BE2C (cell line): ENCODE measurements around the gene NFU1.
"Not testable (repeated sequence)": the region's sequence is repeated elsewhere in the genome, so short reads cannot be mapped to it uniquely, and the experiment has no call there.

Experiments
- DNase-seq: peaks from one replicate; pipeline ENCODE4 v3.0.0-alpha.2; 2020
- H3K27me3 ChIP-seq: fragments of 250-450 bp; sonication (Bioruptor Pico); 2 replicates; pipeline ENCODE4 v1.5.1; 2020; ENCODE audit warnings: mild to moderate bottlenecking
- H3K36me3 ChIP-seq: fragments of 250-450 bp; sonication (Bioruptor Pico); 2 replicates; pipeline ENCODE4 v1.5.1; 2020; ENCODE audit warnings: mild to moderate bottlenecking
- H3K4me1 ChIP-seq: fragments of 250-450 bp; sonication (Bioruptor Pico); 2 replicates; pipeline ENCODE4 v1.5.1; 2020
- H3K4me3 ChIP-seq: 2 replicates; pipeline ENCODE4 v1.5.1; 2011; ENCODE audit warnings: low read depth, low read length
- H3K9me3 ChIP-seq: fragments of 250-450 bp; sonication (Bioruptor Pico); 2 replicates; pipeline ENCODE4 v1.5.1; 2020
- TF ChIP-seq, protein P1 (sequence below): IDR thresholded peaks from 2 replicates; pipeline ENCODE4 v1.5.1; 2012; ENCODE audit warnings: mild to moderate bottlenecking, low read depth, low read length

The NFU1 gene

DNA sequence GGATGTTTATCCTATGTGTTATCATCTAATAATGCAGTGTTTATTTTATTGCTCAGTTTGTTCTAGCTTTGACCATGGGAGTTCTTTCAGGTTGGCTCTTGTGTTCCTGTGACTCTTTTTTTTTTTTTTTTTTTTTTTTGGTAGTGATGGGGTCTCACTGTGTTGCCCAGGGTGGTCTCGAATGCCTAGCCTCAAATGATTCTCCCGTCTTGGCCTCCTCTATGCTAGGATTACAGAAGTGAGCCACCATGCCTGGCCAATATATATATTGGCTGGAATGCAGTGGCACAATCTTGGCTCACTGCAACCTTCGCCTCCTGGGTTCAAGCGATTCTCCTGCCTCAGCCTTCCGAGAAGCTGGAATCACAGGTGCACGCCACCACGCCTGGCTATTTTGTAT lies 18.9 kb upstream of the NFU1 start:
- no peaks in the 10 kb centered on the region for H3K27me3 ChIP-seq
- DNase-seq = no peak
- TF ChIP-seq, protein P1, sequence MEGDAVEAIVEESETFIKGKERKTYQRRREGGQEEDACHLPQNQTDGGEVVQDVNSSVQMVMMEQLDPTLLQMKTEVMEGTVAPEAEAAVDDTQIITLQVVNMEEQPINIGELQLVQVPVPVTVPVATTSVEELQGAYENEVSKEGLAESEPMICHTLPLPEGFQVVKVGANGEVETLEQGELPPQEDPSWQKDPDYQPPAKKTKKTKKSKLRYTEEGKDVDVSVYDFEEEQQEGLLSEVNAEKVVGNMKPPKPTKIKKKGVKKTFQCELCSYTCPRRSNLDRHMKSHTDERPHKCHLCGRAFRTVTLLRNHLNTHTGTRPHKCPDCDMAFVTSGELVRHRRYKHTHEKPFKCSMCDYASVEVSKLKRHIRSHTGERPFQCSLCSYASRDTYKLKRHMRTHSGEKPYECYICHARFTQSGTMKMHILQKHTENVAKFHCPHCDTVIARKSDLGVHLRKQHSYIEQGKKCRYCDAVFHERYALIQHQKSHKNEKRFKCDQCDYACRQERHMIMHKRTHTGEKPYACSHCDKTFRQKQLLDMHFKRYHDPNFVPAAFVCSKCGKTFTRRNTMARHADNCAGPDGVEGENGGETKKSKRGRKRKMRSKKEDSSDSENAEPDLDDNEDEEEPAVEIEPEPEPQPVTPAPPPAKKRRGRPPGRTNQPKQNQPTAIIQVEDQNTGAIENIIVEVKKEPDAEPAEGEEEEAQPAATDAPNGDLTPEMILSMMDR = no peak
- no peaks in the 10 kb centered on the region for H3K9me3 ChIP-seq
- H3K4me1 ChIP-seq = no peaks in the 10 kb centered on the region
- no peaks in the 10 kb centered on the region for H3K36me3 ChIP-seq
- H3K4me3 ChIP-seq = no peak overlapping the region

DNA sequence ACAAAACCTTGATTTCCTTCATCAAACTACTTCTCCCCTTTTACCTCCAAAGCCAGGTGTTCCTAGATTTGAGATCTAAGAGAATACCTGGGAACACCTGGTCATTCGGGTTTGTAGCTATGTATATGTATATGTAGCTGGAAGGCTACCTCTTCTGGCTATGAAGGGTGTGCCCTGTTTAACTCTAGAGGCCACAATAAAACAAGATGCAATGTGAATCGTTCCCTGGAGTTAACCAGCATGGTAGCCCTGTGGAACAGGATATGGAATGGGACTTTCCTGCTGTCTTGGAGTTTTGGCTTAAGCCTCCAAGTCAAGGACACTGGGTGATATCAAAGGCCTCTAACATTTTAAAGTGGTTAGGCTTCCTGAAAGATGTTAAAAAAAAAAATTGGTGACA lies 17.7 kb upstream of the NFU1 start:
- no peaks in the 10 kb centered on the region for H3K27me3 ChIP-seq
- H3K9me3 ChIP-seq = no peaks in the 10 kb centered on the region
- H3K4me3 ChIP-seq = no peak overlapping the region
- H3K36me3 ChIP-seq = no peaks in the 10 kb centered on the region
- TF ChIP-seq, protein P1 = no peak
- no peak for DNase-seq
- no peaks in the 10 kb centered on the region for H3K4me1 ChIP-seq

DNA sequence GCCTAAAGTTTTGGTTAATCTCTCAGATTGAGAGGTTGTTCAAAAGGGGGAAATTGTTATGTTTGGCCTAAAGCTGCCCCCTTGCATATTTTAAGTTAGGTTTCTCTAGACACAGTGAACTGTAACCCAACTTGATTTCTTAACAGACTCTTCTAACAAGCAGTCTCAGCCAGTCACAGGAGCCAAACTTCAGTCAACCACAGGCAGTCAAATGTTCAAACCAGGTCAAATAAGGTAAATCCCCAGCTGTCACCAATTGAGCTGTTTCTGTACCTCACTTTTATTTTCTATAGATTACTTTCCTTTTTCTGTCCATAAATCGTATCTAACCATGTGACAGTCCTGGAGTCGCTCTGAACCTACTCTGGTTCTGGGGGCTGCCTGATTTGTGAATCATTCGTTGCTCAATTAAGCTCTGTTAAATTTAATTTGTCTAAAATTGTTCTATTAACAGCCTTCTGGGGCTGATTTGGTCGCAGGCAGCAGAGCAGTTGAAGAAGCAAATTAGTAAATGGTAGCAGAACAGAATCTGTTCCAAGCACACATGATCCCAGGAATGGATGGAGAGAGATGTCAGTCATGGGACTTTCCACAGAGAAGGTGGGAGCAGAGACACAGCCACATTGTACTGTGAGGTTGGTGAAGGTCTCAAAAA lies 16.4 kb upstream of the NFU1 start:
- no peaks in the 10 kb centered on the region for H3K9me3 ChIP-seq
- DNase-seq = peak; percentile 8
- H3K27me3 ChIP-seq = no peaks in the 10 kb centered on the region
- TF ChIP-seq, protein P1 = no peak
- no peak overlapping the region for H3K4me3 ChIP-seq
- H3K4me1 ChIP-seq = no peaks in the 10 kb centered on the region
- no peaks in the 10 kb centered on the region for H3K36me3 ChIP-seq

DNA sequence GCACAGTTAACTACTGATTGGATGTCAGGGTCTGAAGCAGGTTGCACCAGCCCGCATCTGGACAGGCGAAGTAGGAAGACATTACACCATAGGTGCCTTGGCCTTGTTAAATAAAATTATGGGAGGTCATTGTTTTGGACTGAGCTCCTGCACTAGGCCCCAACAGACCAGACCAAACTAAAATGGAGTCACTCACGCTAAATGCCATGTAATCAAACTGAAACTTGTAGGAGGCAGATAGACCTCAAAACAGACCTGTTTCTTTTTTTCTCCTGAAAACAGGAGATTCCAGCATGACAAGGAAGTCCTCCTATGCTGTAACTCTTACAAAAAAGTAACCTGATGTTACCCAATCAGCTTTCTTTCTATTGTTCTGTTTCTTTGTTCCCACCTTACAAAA lies 15.5 kb upstream of the NFU1 start:
- no peak for DNase-seq
- no peaks in the 10 kb centered on the region for H3K27me3 ChIP-seq
- no peaks in the 10 kb centered on the region for H3K4me1 ChIP-seq
- H3K4me3 ChIP-seq = no peak overlapping the region
- H3K36me3 ChIP-seq = no peaks in the 10 kb centered on the region
- TF ChIP-seq, protein P1 = no peak
- H3K9me3 ChIP-seq = no peaks in the 10 kb centered on the region

DNA sequence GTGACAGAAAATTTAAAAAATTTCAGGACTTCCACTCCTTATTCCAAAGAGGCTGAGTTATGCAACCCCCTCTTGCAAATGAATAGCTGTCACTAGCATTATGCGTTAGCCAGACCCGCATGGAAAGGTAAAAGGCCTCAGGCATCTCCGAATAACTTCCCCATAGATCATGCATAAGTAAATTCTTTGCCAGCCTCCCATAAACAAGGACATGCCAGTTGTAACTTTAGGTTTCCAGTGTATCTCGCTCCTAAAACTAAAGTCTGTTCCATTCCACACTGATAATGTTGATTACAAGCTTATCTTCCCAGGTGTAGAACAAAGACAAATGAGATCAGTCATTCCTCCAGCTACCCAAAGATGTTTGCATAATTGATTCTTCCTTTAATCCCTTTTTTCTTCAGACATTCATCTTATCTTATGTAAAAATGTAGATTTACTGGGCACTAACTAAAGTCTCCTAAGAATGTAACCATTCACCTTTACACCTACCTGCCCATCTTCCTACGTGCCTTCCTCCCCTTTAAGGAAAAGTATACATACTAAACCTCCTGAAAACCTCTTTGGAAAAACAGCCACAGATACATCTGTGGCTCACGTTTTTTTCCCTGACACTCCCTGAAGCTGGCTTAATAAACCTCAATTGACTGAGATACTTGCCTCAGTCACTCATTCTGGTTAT lies 13.6 kb upstream of the NFU1 start:
- Histone ChIP-seq H3K4me1 (no peaks in the 10 kb centered on the region), H3K36me3 (no peaks in the 10 kb centered on the region), H3K4me3 (no peak overlapping the region), H3K9me3 (no peaks in the 10 kb centered on the region), H3K27me3 (no peaks in the 10 kb centered on the region)
- TF ChIP-seq, protein P1 = no peak
- DNase-seq = no peak

DNA sequence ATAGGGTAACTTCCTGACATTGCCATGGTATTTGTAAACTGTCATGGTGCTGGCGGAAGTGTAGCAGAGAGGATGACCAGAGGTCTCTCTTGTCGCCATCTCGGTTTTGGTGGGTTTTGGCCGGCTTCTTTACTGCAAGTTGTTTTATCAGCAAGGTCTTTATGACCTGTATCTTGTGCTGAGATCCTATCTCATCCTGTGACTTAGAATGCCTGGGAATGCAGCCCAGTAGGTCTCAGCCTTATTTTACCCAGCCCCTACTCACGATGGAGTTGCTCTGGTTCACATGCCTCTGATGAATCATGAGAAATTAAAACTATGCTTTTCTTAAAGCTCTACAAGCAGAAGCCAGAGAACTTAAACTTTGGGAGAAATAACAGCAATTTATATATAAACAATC lies 12.7 kb upstream of the NFU1 start:
- no peaks in the 10 kb centered on the region for H3K36me3 ChIP-seq
- TF ChIP-seq, protein P1 = no peak
- no peak overlapping the region for H3K4me3 ChIP-seq
- no peaks in the 10 kb centered on the region for H3K9me3 ChIP-seq
- no peaks in the 10 kb centered on the region for H3K4me1 ChIP-seq
- H3K27me3 ChIP-seq = no peaks in the 10 kb centered on the region
- no peak for DNase-seq

DNA sequence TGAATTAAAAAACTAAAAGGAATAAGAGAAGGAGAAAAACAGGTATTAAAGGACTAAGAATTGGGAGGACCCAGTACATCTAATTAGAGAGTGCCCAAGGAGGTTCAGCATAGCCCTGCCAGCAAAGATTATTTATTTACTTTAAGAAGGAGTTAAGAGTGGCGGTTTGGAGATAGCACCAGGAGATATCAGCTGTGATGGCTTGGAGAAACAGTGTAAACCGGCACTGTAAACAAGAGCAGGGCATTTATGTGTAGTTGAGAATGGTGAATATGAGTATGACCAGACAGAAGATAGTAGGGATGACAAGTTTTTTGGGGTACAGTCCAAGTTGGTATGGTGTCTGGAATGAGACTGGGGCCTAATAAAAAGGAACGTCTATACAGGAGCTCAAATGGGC lies 6.4 kb upstream of the NFU1 start:
- not testable (repeated sequence) for H3K27me3 ChIP-seq, H3K4me1 ChIP-seq, DNase-seq, H3K36me3 ChIP-seq, H3K9me3 ChIP-seq, H3K4me3 ChIP-seq

DNA sequence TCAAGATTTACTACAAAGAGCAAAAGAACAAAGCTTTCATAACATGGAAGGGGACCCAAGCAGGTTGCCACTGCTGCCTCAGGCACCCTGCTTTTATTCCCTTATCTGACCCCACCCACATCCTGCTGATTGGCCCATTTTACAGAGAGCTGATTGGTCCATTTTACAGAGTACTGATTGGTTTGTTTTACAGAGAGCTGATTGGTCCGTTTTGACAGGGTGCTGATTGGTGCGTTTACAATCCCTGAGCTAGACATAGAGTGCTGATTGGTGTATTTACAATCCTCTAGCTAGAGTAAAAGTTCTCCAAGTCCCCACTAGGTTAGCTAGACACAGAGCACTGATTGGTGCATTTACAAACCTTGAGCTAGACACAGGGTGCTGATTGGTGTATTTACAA lies 2.3 kb upstream of the NFU1 start:
- H3K4me1 ChIP-seq, H3K36me3 ChIP-seq, H3K4me3 ChIP-seq, H3K9me3 ChIP-seq, H3K27me3 ChIP-seq, DNase-seq: not testable (repeated sequence)
